IMR-90 (cell line): ENCODE data around the gene MYPN. TPM values are rescaled to one million over a fixed set of nuclear protein-coding genes. Genes with fewer than 3 reads are reported as not detected.

Experiments used
- ATAC-seq: fragments of 200-7000 bp; cut with Tn5 transposase; 2 replicates; pipeline ENCODE4 v1.9.1; 2020; ENCODE audit warnings: low read depth, mild to moderate bottlenecking, moderate library complexity
- BruUV-seq: library from RNA; stranded (reverse); fragments of 400-500 nt; replicated peaks from 2 replicates; lab custom pipeline; 2021; lab: Mats Ljungman, UMichigan
- CTCF ChIA-PET: fragments of 300-600 bp; formaldehyde crosslinking; extraction: SDS; loops from one replicate; lab custom pipeline; 2021; ENCODE audit warnings: antibody characterized with exemption; lab: Yijun Ruan, JAX
- POLR2A ChIA-PET: fragments of 300-600 bp; sonication (Branson Sonifier 250); formaldehyde crosslinking; loops from one replicate; lab custom pipeline; 2022; ENCODE audit warnings: antibody characterized with exemption; ENCODE audit not compliant: unreplicated experiment; lab: Charles Lee
- DNase-seq: peaks from one replicate; pipeline ENCODE4 v3.0.0; 2013
- H2AFZ ChIP-seq: replicated peaks from 2 replicates; pipeline ENCODE3; 2013; ENCODE audit warnings: low read length, mild to moderate bottlenecking; ENCODE audit not compliant: poor library complexity
- H2AK5ac ChIP-seq: 2 replicates; pipeline ENCODE4 v1.6.1; 2013; ENCODE audit warnings: low read depth, low read length, inconsistent platforms
- H2AK9ac ChIP-seq: replicated peaks from 2 replicates; pipeline ENCODE3; 2013; ENCODE audit warnings: mild to moderate bottlenecking, low read depth, low read length, moderate library complexity; ENCODE audit not compliant: poor library complexity
- H2BK120ac ChIP-seq: 2 replicates; pipeline ENCODE4 v1.6.1; 2013; ENCODE audit warnings: low read depth, low read length, inconsistent platforms
- H2BK15ac ChIP-seq: 3 replicates; pipeline ENCODE4 v1.6.1; 2013; ENCODE audit warnings: low read depth, low read length, inconsistent platforms
- H2BK20ac ChIP-seq: 2 replicates; pipeline ENCODE4 v1.6.1; 2013; ENCODE audit warnings: low read depth, mild to moderate bottlenecking, inconsistent platforms, low read length, moderate library complexity
- H2BK5ac ChIP-seq: 2 replicates; pipeline ENCODE4 v1.6.1; 2013; ENCODE audit warnings: mild to moderate bottlenecking, low read depth, low read length, inconsistent platforms; ENCODE audit not compliant: poor library complexity, severe bottlenecking
- H3K14ac ChIP-seq: replicated peaks from 2 replicates; pipeline ENCODE4 v1.6.1; 2013; ENCODE audit warnings: low read depth, low read length, inconsistent platforms
- H3K18ac ChIP-seq: 2 replicates; pipeline ENCODE4 v1.6.1; 2013; ENCODE audit warnings: low read depth, low read length, control low read depth
- H3K23ac ChIP-seq: 2 replicates; pipeline ENCODE4 v1.6.1; 2013; ENCODE audit warnings: low read depth, low read length, inconsistent platforms
- H3K27ac ChIP-seq: 2 replicates; pipeline ENCODE4 v1.5.1; 2013; ENCODE audit warnings: mild to moderate bottlenecking, control low read depth, low read length; ENCODE audit not compliant: insufficient read depth
- H3K27me3 ChIP-seq: 2 replicates; pipeline ENCODE4 v1.6.1; 2013; ENCODE audit warnings: low read length; ENCODE audit not compliant: control insufficient read depth, insufficient read depth
- H3K36me3 ChIP-seq: 2 replicates; pipeline ENCODE4 v1.6.1; 2013; ENCODE audit warnings: low read length, mixed read lengths; ENCODE audit not compliant: control insufficient read depth, insufficient read depth
- H3K4ac ChIP-seq: 2 replicates; pipeline ENCODE4 v1.6.1; 2013; ENCODE audit warnings: low read depth, low read length, inconsistent platforms
- H3K4me1 ChIP-seq: 2 replicates; pipeline ENCODE4 v1.6.1; 2013; ENCODE audit warnings: low read length, mixed read lengths; ENCODE audit not compliant: control insufficient read depth, insufficient read depth
- H3K4me2 ChIP-seq: 2 replicates; pipeline ENCODE4 v1.6.1; 2013; ENCODE audit warnings: low read depth, mild to moderate bottlenecking, control low read depth, low read length, moderate library complexity
- H3K4me3 ChIP-seq: 2 replicates; pipeline ENCODE4 v1.5.1; 2013; ENCODE audit warnings: low read depth, mild to moderate bottlenecking, control low read depth, low read length, moderate library complexity; ENCODE audit not compliant: insufficient read depth
- H3K56ac ChIP-seq: 2 replicates; pipeline ENCODE4 v1.6.1; 2013; ENCODE audit warnings: low read length, inconsistent platforms; ENCODE audit not compliant: insufficient read depth; ENCODE audit errors: extremely low read depth
- H3K79me1 ChIP-seq, 2 experiments: 2 replicates each; pipeline ENCODE4 v1.6.1; 2013; ENCODE audit warnings: low read length in 2 of 2, inconsistent platforms in 1 of 2, low read depth in 1 of 2
- H3K9ac ChIP-seq: 2 replicates; pipeline ENCODE4 v1.6.1; 2013; ENCODE audit warnings: low read depth, low read length, control low read depth
- H3K9me1 ChIP-seq: 2 replicates; pipeline ENCODE4 v1.6.1; 2013; ENCODE audit warnings: low read length, inconsistent platforms; ENCODE audit not compliant: insufficient read depth
- H3K9me3 ChIP-seq: 2 replicates; pipeline ENCODE4 v1.6.1; 2013; ENCODE audit warnings: low read length; ENCODE audit not compliant: control insufficient read depth, insufficient read depth
- H4K20me1 ChIP-seq: 2 replicates; pipeline ENCODE4 v1.6.1; 2013; ENCODE audit warnings: low read length, inconsistent platforms; ENCODE audit not compliant: insufficient read depth
- H4K5ac ChIP-seq: 2 replicates; pipeline ENCODE4 v1.6.1; 2013; ENCODE audit warnings: mild to moderate bottlenecking, low read depth, low read length, control low read depth
- H4K8ac ChIP-seq, 2 experiments: 2 replicates each; pipeline ENCODE4 v1.6.1; 2013; ENCODE audit warnings: low read depth in 2 of 2, low read length in 2 of 2, control low read depth in 1 of 2, inconsistent platforms in 1 of 2
- H4K91ac ChIP-seq: 2 replicates; pipeline ENCODE4 v1.6.1; 2013; ENCODE audit warnings: low read depth, low read length, inconsistent platforms; ENCODE audit not compliant: insufficient read depth
- BHLHE40 ChIP-seq: fragments of 150-350 bp; IDR thresholded peaks from 2 replicates; pipeline ENCODE4 v1.6.1; 2016; ENCODE audit warnings: mild to moderate bottlenecking, low read depth, low read length
- CEBPB ChIP-seq: IDR thresholded peaks from 2 replicates; pipeline ENCODE4 v1.6.1; 2012; ENCODE audit warnings: low read depth, low read length, improper control_type of control experiment
- CHD1 ChIP-seq: IDR thresholded peaks from 2 replicates; pipeline ENCODE4 v1.6.1; 2012; ENCODE audit warnings: low read depth, low read length, improper control_type of control experiment
- POLR2A ChIP-seq: IDR thresholded peaks from 2 replicates; pipeline ENCODE4 v1.6.1; 2012; ENCODE audit warnings: mild to moderate bottlenecking, low read depth, low read length
- RFX5 ChIP-seq: IDR thresholded peaks from 2 replicates; pipeline ENCODE4 v1.8.0; 2012; ENCODE audit warnings: low read depth, mild to moderate bottlenecking, low read length, moderate library complexity
- SMC3 ChIP-seq: fragments of 150-350 bp; IDR thresholded peaks from 2 replicates; pipeline ENCODE4 v1.6.1; 2016; ENCODE audit warnings: low read depth, mild to moderate bottlenecking, antibody characterized with exemption, low read length, moderate library complexity
- USF2 ChIP-seq: fragments of 150-350 bp; IDR thresholded peaks from 2 replicates; pipeline ENCODE4 v1.6.1; 2017; ENCODE audit warnings: mild to moderate bottlenecking, antibody characterized with exemption, low read length, low read depth
- WGBS, 2 experiments: methylation state at CpG; one replicate each; pipeline versions ENCODE4 v1.1.5 to v1.1.7; 2013; ENCODE audit warnings: missing lambda C conversion rate in 2 of 2; ENCODE audit not compliant: insufficient read length in 1 of 2; ENCODE audit errors: extremely low coverage in 2 of 2; 5-methylcytosine and 5-hydroxymethylcytosine counted together
- dilution Hi-C: fragments of 300-500 bp; cut with HindIII; formaldehyde crosslinking; loops from one replicate; pipeline ENCODE4 v1.14.3; 2018; ENCODE audit warnings: low sequenced_read_pairs; ENCODE audit not compliant: unreplicated experiment
- in situ Hi-C: fragments of 300-500 bp; cut with MboI; formaldehyde crosslinking; loops from 3 replicates; pipeline ENCODE4 v1.14.3; 2019; ENCODE audit warnings: low sequenced_read_pairs, inconsistent platforms, mixed read lengths
- intact Hi-C: fragments of 100-400 bp; cut with micrococcal nuclease; formaldehyde crosslinking; loops from 2 replicates; pipeline ENCODE4 v1.10.0; 2022
- polyA plus RNA-seq, 3 experiments: library from polyadenylated mRNA; depleted of rRNA; stranded (reverse); fragments of >200 nt; gene quantifications; 2 replicates each; pipeline ENCODE4 v1.2.3, GENCODE V29; 2012; ENCODE audit warnings: low replicate concordance in 1 of 3
- total RNA-seq: library from RNA; depleted of rRNA; stranded (reverse); fragments of >200 nt; gene quantifications from 2 replicates; pipeline ENCODE4 v1.2.3, GENCODE V29; 2012

Gene MYPN
- total and polyA plus RNA-seq, 2 of the 4 experiments (the other 2 are of a cell fraction): 7.8 to 13.1 TPM

GRCh38 chr10:68151453-68151852 is 42.2 kb downstream of the MYPN start:
- no peak overlapping the region for H3K27ac ChIP-seq
- H2AK9ac ChIP-seq: no peak overlapping the region
- H3K23ac ChIP-seq: no peak overlapping the region
- no peaks in the 10 kb centered on the region for H3K27me3 ChIP-seq
- H2BK120ac ChIP-seq: peak overlapping the region; percentile 90
- H2BK15ac ChIP-seq: peak overlapping the region; percentile 94
- peaks cover 16% of the 10 kb centered on the region for H3K4me1 ChIP-seq
- H3K9ac ChIP-seq: no peak overlapping the region
- H4K5ac ChIP-seq: peak overlapping the region; percentile 61; the same call in 1 of the 2 replicates
- H3K14ac ChIP-seq: peak overlapping the region; percentile 69
- H2BK20ac ChIP-seq: peak overlapping the region; percentile 94; the same call in 1 of the 2 replicates
- TF ChIP-seq SMC3 (no peak), RFX5 (no peak), CEBPB (no peak), BHLHE40 (no peak), CHD1 (no peak), USF2 (no peak), POLR2A (no peak)
- no peak overlapping the region for H3K4me3 ChIP-seq
- no peak for DNase-seq
- peak overlapping the region; percentile 83 for H4K91ac ChIP-seq
- H3K4ac ChIP-seq: peak overlapping the region; percentile 49; the same call in 1 of the 2 replicates
- in situ Hi-C loops (loop anchor here (5.0 kb wide), 1 partner anchor 64 kb away; no protein-coding TSS in a partner anchor), intact Hi-C loops (no loop called here), dilution Hi-C loops (no loop called here)
- ChIA-PET POLR2A (no interaction called here), CTCF (interaction anchor here (0.6 to 0.9 kb wide), 2 partner anchors 68 to 202 kb away, joined by 3 read pairs; no protein-coding TSS in a partner anchor)
- no peaks in the 10 kb centered on the region; the same call in 1 of the 2 replicates for H3K36me3 ChIP-seq
- no peaks in the 10 kb centered on the region for H4K20me1 ChIP-seq
- H2BK5ac ChIP-seq: peak overlapping the region; percentile 93
- no peak overlapping the region; the same call in 1 of the 2 replicates for H3K56ac ChIP-seq
- H2AK5ac ChIP-seq: peak overlapping the region; percentile 80
- no peak overlapping the region for H2AFZ ChIP-seq
- WGBS, 2 experiments: no CpG with 5 or more reads among the region's 1 CpG
- peak overlapping the region; percentile 16 to 64; a peak in 3 of 4 replicates for H4K8ac ChIP-seq
- H3K9me3 ChIP-seq: no peaks in the 10 kb centered on the region
- no peak overlapping the region for H3K4me2 ChIP-seq
- ATAC-seq: no peak
- H3K79me1 ChIP-seq: peaks cover 11 to 16% of the 10 kb centered on the region in 2 experiments; a peak in 3 of 4 replicates
- H3K18ac ChIP-seq: peak overlapping the region; percentile 77; the same call in 1 of the 2 replicates
- peaks cover 19% of the 10 kb centered on the region for H3K9me1 ChIP-seq
- no TSS peak for BruUV-seq
